Measurements from ENCODE around the gene RNF8.
"Not testable (repeated sequence)": the region's sequence is repeated elsewhere in the genome, so short reads cannot be mapped to it uniquely, and the experiment has no call there.

Gene RNF8

GRCh38 chr6:37353761-37354525, at the start of gene RNF8:
Gene RNF8 (plus strand): TSS chr6:37353983. CDS start chr6:37354165, 182 bp downstream.
- in situ Hi-C loops (cut with HindIII; ENCODE audit: low pct_ligation_motif_present, low pct_unique_long_range_greater_than_20kb, low sequenced_read_pairs), result no loop called here
- DNase-seq, result peak; percentile 79

GRCh38 chr6:37304766-37305165, 49.0 kb upstream of the RNF8 start:
- in situ Hi-C loops (cut with HindIII; ENCODE audit: low pct_ligation_motif_present, low pct_unique_long_range_greater_than_20kb, low sequenced_read_pairs), result no loop called here
- no peak for DNase-seq

GRCh38 chr6:37305841-37306425, 47.9 kb upstream of the RNF8 start:
- in situ Hi-C loops (cut with HindIII; ENCODE audit: low pct_ligation_motif_present, low pct_unique_long_range_greater_than_20kb, low sequenced_read_pairs), result no loop called here
- no peak for DNase-seq

GRCh38 chr6:37306624-37307222, 47.1 kb upstream of the RNF8 start:
- in situ Hi-C loops (cut with HindIII; ENCODE audit: low pct_ligation_motif_present, low pct_unique_long_range_greater_than_20kb, low sequenced_read_pairs), result no loop called here
- DNase-seq, result no peak

- DNase-seq; in situ Hi-C loops (cut with HindIII; ENCODE audit: low pct_ligation_motif_present, low pct_unique_long_range_greater_than_20kb, low sequenced_read_pairs): not testable (repeated sequence)
Measured at GRCh38 chr6:37307484-37307883, 46.3 kb upstream of the RNF8 start.

GRCh38 chr6:37308069-37308815, 45.5 kb upstream of the RNF8 start:
- DNase-seq, result no peak
- in situ Hi-C loops (cut with HindIII; ENCODE audit: low pct_ligation_motif_present, low pct_unique_long_range_greater_than_20kb, low sequenced_read_pairs), result no loop called here

- in situ Hi-C loops (cut with HindIII; ENCODE audit: low pct_ligation_motif_present, low pct_unique_long_range_greater_than_20kb, low sequenced_read_pairs), result no loop called here
- no peak for DNase-seq
Measured at GRCh38 chr6:37309046-37309445, 44.7 kb upstream of the RNF8 start.

- in situ Hi-C loops (cut with HindIII; ENCODE audit: low pct_ligation_motif_present, low pct_unique_long_range_greater_than_20kb, low sequenced_read_pairs), result no loop called here
- no peak for DNase-seq
Measured at GRCh38 chr6:37309692-37310091, 44.1 kb upstream of the RNF8 start.

GRCh38 chr6:37310966-37311365, 42.8 kb upstream of the RNF8 start:
- no peak for DNase-seq
- in situ Hi-C loops (cut with HindIII; ENCODE audit: low pct_ligation_motif_present, low pct_unique_long_range_greater_than_20kb, low sequenced_read_pairs), result no loop called here

GRCh38 chr6:37311741-37312473, 41.9 kb upstream of the RNF8 start:
- no peak for DNase-seq
- in situ Hi-C loops (cut with HindIII; ENCODE audit: low pct_ligation_motif_present, low pct_unique_long_range_greater_than_20kb, low sequenced_read_pairs), result no loop called here

GRCh38 chr6:37313723-37314486, 39.9 kb upstream of the RNF8 start:
- no peak for DNase-seq
- in situ Hi-C loops (cut with HindIII; ENCODE audit: low pct_ligation_motif_present, low pct_unique_long_range_greater_than_20kb, low sequenced_read_pairs), result no loop called here

GRCh38 chr6:37314487-37315156, 39.2 kb upstream of the RNF8 start:
- peak; percentile 21 for DNase-seq

GRCh38 chr6:37315157-37315515, 38.6 kb upstream of the RNF8 start:
- no peak for DNase-seq
- in situ Hi-C loops (cut with HindIII; ENCODE audit: low pct_ligation_motif_present, low pct_unique_long_range_greater_than_20kb, low sequenced_read_pairs), result no loop called here

More at GRCh38 chr6:37314487-37315156, 39.2 kb upstream of the RNF8 start:
- in situ Hi-C loops (cut with HindIII; ENCODE audit: low pct_ligation_motif_present, low pct_unique_long_range_greater_than_20kb, low sequenced_read_pairs), result no loop called here

- DNase-seq, result no peak
- in situ Hi-C loops (cut with HindIII; ENCODE audit: low pct_ligation_motif_present, low pct_unique_long_range_greater_than_20kb, low sequenced_read_pairs), result no loop called here
Measured at GRCh38 chr6:37316071-37316470, 37.7 kb upstream of the RNF8 start.

GRCh38 chr6:37317312-37318038, 36.3 kb upstream of the RNF8 start:
- in situ Hi-C loops (cut with HindIII; ENCODE audit: low pct_ligation_motif_present, low pct_unique_long_range_greater_than_20kb, low sequenced_read_pairs), result no loop called here

GRCh38 chr6:37319156-37319555, 34.6 kb upstream of the RNF8 start:
- DNase-seq, result no peak
- in situ Hi-C loops (cut with HindIII; ENCODE audit: low pct_ligation_motif_present, low pct_unique_long_range_greater_than_20kb, low sequenced_read_pairs), result no loop called here

More at GRCh38 chr6:37317312-37318038, 36.3 kb upstream of the RNF8 start:
- no peak for DNase-seq

All from ACHN (cell line).